ENCODE results near the gene ZBTB11. TPM values are rescaled to one million over a fixed set of nuclear protein-coding genes. Genes with fewer than 3 reads are reported as not detected.
"Not testable (repeated sequence)": the region's sequence is repeated elsewhere in the genome, so short reads cannot be mapped to it uniquely, and the experiment has no call there.

The ZBTB11 gene
- total and polyA plus RNA-seq, 9 donors: 7.6 to 24.7 (median 18.3) TPM

GRCh38 chr3:101642441-101642840 is 34.5 kb downstream of the ZBTB11 start:
- no peak overlapping the region for H3K27ac ChIP-seq
- no peaks in the 10 kb centered on the region for H3K4me1 ChIP-seq (ENCODE audit: insufficient read depth)
- no peaks in the 10 kb centered on the region for H3K9me3 ChIP-seq
- 73 to 83% (median 77%) methylated on average over 3 of the region's 3 CpGs for WGBS, 3 donors
- intact Hi-C loops (cut with DNase I): no loop called here
- H3K27me3 ChIP-seq: no peaks in the 10 kb centered on the region
- DNase-seq: no peak
- no peak overlapping the region for H3K4me3 ChIP-seq
- TF ChIP-seq POLR2A (IDR thresholded peaks at IDR 0.05) (no peak), CTCF (IDR thresholded peaks at IDR 0.05) (no peak), EP300 (IDR thresholded peaks at IDR 0.05) (no peak)
- no peaks in the 10 kb centered on the region for H3K36me3 ChIP-seq

GRCh38 chr3:101641397-101642115 is 35.4 kb downstream of the ZBTB11 start:
- H3K9me3 ChIP-seq; intact Hi-C loops (cut with DNase I); H3K27ac ChIP-seq; H3K27me3 ChIP-seq; H3K36me3 ChIP-seq; H3K4me1 ChIP-seq (ENCODE audit: insufficient read depth); H3K4me3 ChIP-seq; DNase-seq: not testable (repeated sequence)
- 44 to 51% (median 46%) methylated on average over 14 of the region's 14 CpGs for WGBS, 3 donors

GRCh38 chr3:101640256-101640655 is 36.7 kb downstream of the ZBTB11 start:
- no peaks in the 10 kb centered on the region for H3K36me3 ChIP-seq
- H3K27me3 ChIP-seq: no peaks in the 10 kb centered on the region
- no peak overlapping the region for H3K4me3 ChIP-seq
- H3K9me3 ChIP-seq: no peaks in the 10 kb centered on the region
- WGBS, 3 donors: 96% methylated on average over 10 of the region's 10 CpGs; no CpG with 5 or more reads in 1 of the 3 donors
- intact Hi-C loops (cut with DNase I): no loop called here
- no peaks in the 10 kb centered on the region for H3K4me1 ChIP-seq (ENCODE audit: insufficient read depth)
- no peak for TF ChIP-seq CTCF (IDR thresholded peaks at IDR 0.05)
- no peak for TF ChIP-seq EP300 (IDR thresholded peaks at IDR 0.05)
- TF ChIP-seq POLR2A (IDR thresholded peaks at IDR 0.05): no peak
- no peak overlapping the region for H3K27ac ChIP-seq
- no peak for DNase-seq

- no peak for DNase-seq
- Histone ChIP-seq H3K27ac (no peak overlapping the region), H3K4me1 (ENCODE audit: insufficient read depth) (no peaks in the 10 kb centered on the region), H3K9me3 (no peaks in the 10 kb centered on the region), H3K4me3 (no peak overlapping the region), H3K27me3 (no peaks in the 10 kb centered on the region), H3K36me3 (no peaks in the 10 kb centered on the region)
- TF ChIP-seq POLR2A (IDR thresholded peaks at IDR 0.05) (no peak), CTCF (IDR thresholded peaks at IDR 0.05) (no peak), EP300 (IDR thresholded peaks at IDR 0.05) (no peak)
- WGBS, 3 donors: 84 to 85% methylated on average over 18 of the region's 18 CpGs; no CpG with 5 or more reads in 1 of the 3 donors
- intact Hi-C loops (cut with DNase I): no loop called here
Observed at GRCh38 chr3:101639280-101639963, 37.5 kb downstream of the ZBTB11 start.

- WGBS, 3 donors: 73 to 80% (median 75%) methylated on average over 9 to 10 of the region's 10 CpGs
- DNase-seq: no peak
- H3K4me1 ChIP-seq (ENCODE audit: insufficient read depth): no peaks in the 10 kb centered on the region
Observed at GRCh38 chr3:101638261-101638745, 38.6 kb downstream of the ZBTB11 start.

More at GRCh38 chr3:101638261-101638745, 38.6 kb downstream of the ZBTB11 start:
- Histone ChIP-seq H3K27me3 (no peaks in the 10 kb centered on the region), H3K9me3 (no peaks in the 10 kb centered on the region), H3K27ac (no peak overlapping the region), H3K36me3 (no peaks in the 10 kb centered on the region), H3K4me3 (no peak overlapping the region)
- intact Hi-C loops (cut with DNase I): no loop called here
- TF ChIP-seq CTCF (IDR thresholded peaks at IDR 0.05) (no peak), POLR2A (IDR thresholded peaks at IDR 0.05) (no peak), EP300 (IDR thresholded peaks at IDR 0.05) (no peak)
